Skeletal muscle tissue (tissue), 4 donors: ENCODE measurements around the gene ZDHHC21. TPM values are rescaled to one million over a fixed set of nuclear protein-coding genes. Genes with fewer than 3 reads are reported as not detected.

Experiments
- H3K27ac ChIP-seq: one replicate; pipeline ENCODE4 v1.7.0; 2013; ENCODE audit warnings: mild to moderate bottlenecking, low read depth, low read length, inconsistent platforms
- H3K27me3 ChIP-seq, 3 donors: one replicate each; pipeline ENCODE4 v1.7.0; 2013; ENCODE audit warnings: low read length in 3 of 3; ENCODE audit not compliant: control insufficient read depth in 3 of 3, insufficient read depth in 3 of 3
- H3K36me3 ChIP-seq, 3 donors: one replicate each; pipeline ENCODE4 v1.7.0; 2013; ENCODE audit warnings: low read length in 3 of 3; ENCODE audit not compliant: control insufficient read depth in 3 of 3, insufficient read depth in 3 of 3
- H3K4me1 ChIP-seq, 3 donors: one replicate each; pipeline ENCODE4 v1.7.0; 2013; ENCODE audit warnings: low read length in 3 of 3, mild to moderate bottlenecking in 3 of 3; ENCODE audit not compliant: control insufficient read depth in 3 of 3, insufficient read depth in 3 of 3
- H3K4me3 ChIP-seq, 3 donors: one replicate each; pipeline ENCODE4 v1.7.0; 2013; ENCODE audit warnings: low read length in 3 of 3
- H3K9ac ChIP-seq, 3 donors: one replicate each; pipeline ENCODE4 v1.7.0; 2013; ENCODE audit warnings: low read length in 3 of 3, mild to moderate bottlenecking in 3 of 3, moderate library complexity in 2 of 3, low read depth in 1 of 3
- H3K9me3 ChIP-seq, 3 donors: one replicate each; pipeline ENCODE4 v1.7.0; 2013; ENCODE audit warnings: low read length in 3 of 3; ENCODE audit not compliant: control insufficient read depth in 3 of 3
- total RNA-seq: library from RNA; depleted of rRNA; stranded (reverse); fragments of >200 nt; gene quantifications from one replicate; pipeline ENCODE4 v1.2.3, GENCODE V29; 2014
- donor health status: Osteomylitis.

ZDHHC21 gene
- total RNA-seq, 1 donor from 2014 or later, result 24.5 TPM

GRCh38 chr9:14713187-14713767, 20.0 kb upstream of the ZDHHC21 start:
- Histone ChIP-seq H3K9ac (no peak overlapping the region), H3K27me3 (no peaks in the 10 kb centered on the region), H3K36me3 (no peaks in the 10 kb centered on the region), H3K9me3 (peaks cover 0 to 3% (median 0%) of the 10 kb centered on the region in 3 donors), H3K4me3 (no peak overlapping the region), H3K4me1 (no peaks in the 10 kb centered on the region), H3K27ac (no peak overlapping the region)

- H3K36me3 ChIP-seq, result no peaks in the 10 kb centered on the region
These were observed 17.6 kb upstream of the ZDHHC21 start for GRCh38 chr9:14710804-14711203.

GRCh38 chr9:14706530-14707140, 13.4 kb upstream of the ZDHHC21 start:
- Histone ChIP-seq H3K4me1 (no peaks in the 10 kb centered on the region), H3K36me3 (no peaks in the 10 kb centered on the region), H3K27ac (no peak overlapping the region), H3K4me3 (no peak overlapping the region), H3K27me3 (no peaks in the 10 kb centered on the region), H3K9me3 (peaks cover 5 to 13% (median 6%) of the 10 kb centered on the region in 3 donors), H3K9ac (no peak overlapping the region)

More at GRCh38 chr9:14710804-14711203, 17.6 kb upstream of the ZDHHC21 start:
- Histone ChIP-seq H3K9me3 (peaks cover 0 to 11% (median 0%) of the 10 kb centered on the region in 3 donors), H3K27me3 (no peaks in the 10 kb centered on the region), H3K4me1 (no peaks in the 10 kb centered on the region), H3K27ac (no peak overlapping the region), H3K4me3 (no peak overlapping the region), H3K9ac (no peak overlapping the region)

- H3K27me3 ChIP-seq, result no peaks in the 10 kb centered on the region
- H3K4me1 ChIP-seq, result no peaks in the 10 kb centered on the region
- H3K36me3 ChIP-seq, result no peaks in the 10 kb centered on the region
- no peak overlapping the region for H3K9ac ChIP-seq
- H3K4me3 ChIP-seq, result no peak overlapping the region
- no peak overlapping the region for H3K27ac ChIP-seq
- H3K9me3 ChIP-seq, result peaks cover 5 to 11% (median 6%) of the 10 kb centered on the region in 3 donors
These were observed 11.8 kb upstream of the ZDHHC21 start for GRCh38 chr9:14705079-14705478.

GRCh38 chr9:14704281-14704680, 11.0 kb upstream of the ZDHHC21 start:
- H3K4me1 ChIP-seq, result no peaks in the 10 kb centered on the region

GRCh38 chr9:14702200-14702720, 9.0 kb upstream of the ZDHHC21 start:
- no peaks in the 10 kb centered on the region for H3K36me3 ChIP-seq
- H3K27ac ChIP-seq, result no peak overlapping the region
- no peaks in the 10 kb centered on the region for H3K27me3 ChIP-seq
- H3K4me1 ChIP-seq, result no peaks in the 10 kb centered on the region
- H3K4me3 ChIP-seq, result no peak overlapping the region
- H3K9me3 ChIP-seq, result peaks cover 5 to 8% (median 6%) of the 10 kb centered on the region in 3 donors
- no peak overlapping the region for H3K9ac ChIP-seq

More at GRCh38 chr9:14704281-14704680, 11.0 kb upstream of the ZDHHC21 start:
- Histone ChIP-seq H3K27me3 (no peaks in the 10 kb centered on the region), H3K36me3 (no peaks in the 10 kb centered on the region), H3K9me3 (peaks cover 5 to 10% (median 6%) of the 10 kb centered on the region in 3 donors), H3K9ac (no peak overlapping the region), H3K27ac (no peak overlapping the region), H3K4me3 (no peak overlapping the region)

GRCh38 chr9:14692470-14693250, 572 bp downstream of the ZDHHC21 start:
- no peaks in the 10 kb centered on the region for H3K9me3 ChIP-seq
- H3K4me1 ChIP-seq, result peaks cover 0 to 9% (median 3%) of the 10 kb centered on the region in 3 donors
- H3K36me3 ChIP-seq, result peaks cover 0 to 7% (median 3%) of the 10 kb centered on the region in 3 donors
- peak overlapping the region; percentile 70 to 85 (median 76) for H3K9ac ChIP-seq
- H3K27ac ChIP-seq, result no peak overlapping the region
- peak overlapping the region; percentile 83 to 90 (median 84) for H3K4me3 ChIP-seq
- H3K27me3 ChIP-seq, result no peaks in the 10 kb centered on the region

GRCh38 chr9:14690948-14691730, 2.1 kb downstream of the ZDHHC21 start:
- no peak overlapping the region for H3K9ac ChIP-seq
- H3K9me3 ChIP-seq, result no peaks in the 10 kb centered on the region
- no peak overlapping the region for H3K27ac ChIP-seq

GRCh38 chr9:14687042-14687719, 6.1 kb downstream of the ZDHHC21 start:
- Histone ChIP-seq H3K4me3 (no peak overlapping the region), H3K27ac (no peak overlapping the region), H3K27me3 (no peaks in the 10 kb centered on the region), H3K36me3 (peaks cover 2 to 11% (median 3%) of the 10 kb centered on the region in 3 donors), H3K9ac (no peak overlapping the region), H3K9me3 (no peaks in the 10 kb centered on the region), H3K4me1 (peaks cover 0 to 4% (median 3%) of the 10 kb centered on the region in 3 donors)

More at GRCh38 chr9:14690948-14691730, 2.1 kb downstream of the ZDHHC21 start:
- peaks cover 2 to 11% (median 3%) of the 10 kb centered on the region in 3 donors for H3K36me3 ChIP-seq
- no peak overlapping the region for H3K4me3 ChIP-seq
- H3K27me3 ChIP-seq, result no peaks in the 10 kb centered on the region
- peaks cover 0 to 9% (median 6%) of the 10 kb centered on the region in 3 donors for H3K4me1 ChIP-seq
